ENCODE measurements around the gene RASGRP2. TPM values are rescaled to one million over a fixed set of nuclear protein-coding genes. Genes with fewer than 3 reads are reported as not detected.

RASGRP2 gene
- polyA plus RNA-seq (2013, experiment 1 of 4), result 4.8 TPM
- 3.0 TPM for polyA plus RNA-seq (2013, experiment 2 of 4)
- 2.0 TPM for polyA plus RNA-seq (2013, experiment 3 of 4)
- 2.4 TPM for polyA plus RNA-seq (2013, experiment 4 of 4)

- Histone ChIP-seq H3K4me1 (ENCODE audit: control insufficient read depth, insufficient read depth, low read length) (peaks cover 24% of the 10 kb centered on the region), H3K4me3 (ENCODE audit: insufficient read depth, low read depth, low read length) (peak within 1 kb of the TSS; percentile 36), H3K27ac (ENCODE audit: insufficient read depth, low read depth, low read length, poor library complexity, severe bottlenecking) (no peak within 1 kb of the TSS), H3K36me3 (ENCODE audit: control insufficient read depth, insufficient read depth, low read length) (no peaks in the 10 kb centered on the region), H3K9me3 (ENCODE audit: control insufficient read depth, low read length) (no peaks in the 10 kb centered on the region), H3K27me3 (ENCODE audit: control insufficient read depth, insufficient read depth, low read length, poor library complexity, severe bottlenecking) (peaks cover 62% of the 10 kb centered on the region)
- WGBS, 2 experiments, result 6% methylated on average over 57 of the region's 57 CpGs
These were observed at the start of gene RASGRP2 for GRCh38 chr11:64743591-64744543. TSS of gene RASGRP2 (minus strand) at chr11:64744142. CDS start at chr11:64742866, 1,276 bp downstream.

- WGBS, 2 experiments, result 85 to 94% methylated on average over 4 of the region's 4 CpGs
- no peak overlapping the region for H3K27ac ChIP-seq (ENCODE audit: insufficient read depth, low read depth, low read length, poor library complexity, severe bottlenecking)
- no peaks in the 10 kb centered on the region for H3K9me3 ChIP-seq (ENCODE audit: control insufficient read depth, low read length)
- no peaks in the 10 kb centered on the region for H3K27me3 ChIP-seq (ENCODE audit: control insufficient read depth, insufficient read depth, low read length, poor library complexity, severe bottlenecking)
- H3K36me3 ChIP-seq (ENCODE audit: control insufficient read depth, insufficient read depth, low read length), result no peaks in the 10 kb centered on the region
- H3K4me3 ChIP-seq (ENCODE audit: insufficient read depth, low read depth, low read length), result no peak overlapping the region
- H3K4me1 ChIP-seq (ENCODE audit: control insufficient read depth, insufficient read depth, low read length), result no peaks in the 10 kb centered on the region
These were observed 48.5 kb upstream of the RASGRP2 start for GRCh38 chr11:64792482-64792881.

- H3K4me1 ChIP-seq (ENCODE audit: control insufficient read depth, insufficient read depth, low read length), result no peaks in the 10 kb centered on the region
- no peak overlapping the region for H3K27ac ChIP-seq (ENCODE audit: insufficient read depth, low read depth, low read length, poor library complexity, severe bottlenecking)
- H3K36me3 ChIP-seq (ENCODE audit: control insufficient read depth, insufficient read depth, low read length), result no peaks in the 10 kb centered on the region
- no peaks in the 10 kb centered on the region for H3K9me3 ChIP-seq (ENCODE audit: control insufficient read depth, low read length)
- 93 to 94% methylated on average over 14 of the region's 14 CpGs for WGBS, 2 experiments
- no peaks in the 10 kb centered on the region for H3K27me3 ChIP-seq (ENCODE audit: control insufficient read depth, insufficient read depth, low read length, poor library complexity, severe bottlenecking)
- H3K4me3 ChIP-seq (ENCODE audit: insufficient read depth, low read depth, low read length), result no peak overlapping the region
These were observed 47.9 kb upstream of the RASGRP2 start for GRCh38 chr11:64791781-64792291.

GRCh38 chr11:64790205-64791095, 46.5 kb upstream of the RASGRP2 start:
- Histone ChIP-seq H3K4me1 (ENCODE audit: control insufficient read depth, insufficient read depth, low read length) (no peaks in the 10 kb centered on the region), H3K9me3 (ENCODE audit: control insufficient read depth, low read length) (no peaks in the 10 kb centered on the region), H3K27me3 (ENCODE audit: control insufficient read depth, insufficient read depth, low read length, poor library complexity, severe bottlenecking) (no peaks in the 10 kb centered on the region), H3K36me3 (ENCODE audit: control insufficient read depth, insufficient read depth, low read length) (no peaks in the 10 kb centered on the region), H3K4me3 (ENCODE audit: insufficient read depth, low read depth, low read length) (no peak overlapping the region), H3K27ac (ENCODE audit: insufficient read depth, low read depth, low read length, poor library complexity, severe bottlenecking) (no peak overlapping the region)
- 91 to 92% methylated on average over 25 of the region's 25 CpGs for WGBS, 2 experiments

- H3K36me3 ChIP-seq (ENCODE audit: control insufficient read depth, insufficient read depth, low read length), result no peaks in the 10 kb centered on the region
- H3K27ac ChIP-seq (ENCODE audit: insufficient read depth, low read depth, low read length, poor library complexity, severe bottlenecking), result no peak overlapping the region
- no peaks in the 10 kb centered on the region for H3K27me3 ChIP-seq (ENCODE audit: control insufficient read depth, insufficient read depth, low read length, poor library complexity, severe bottlenecking)
- no peaks in the 10 kb centered on the region for H3K9me3 ChIP-seq (ENCODE audit: control insufficient read depth, low read length)
- 92 to 94% methylated on average over 15 of the region's 15 CpGs for WGBS, 2 experiments
- H3K4me1 ChIP-seq (ENCODE audit: control insufficient read depth, insufficient read depth, low read length), result no peaks in the 10 kb centered on the region
- no peak overlapping the region for H3K4me3 ChIP-seq (ENCODE audit: insufficient read depth, low read depth, low read length)
These were observed 45.6 kb upstream of the RASGRP2 start for GRCh38 chr11:64789331-64790204.

GRCh38 chr11:64788321-64789215, 44.6 kb upstream of the RASGRP2 start:
- Histone ChIP-seq H3K4me1 (ENCODE audit: control insufficient read depth, insufficient read depth, low read length) (no peaks in the 10 kb centered on the region), H3K27ac (ENCODE audit: insufficient read depth, low read depth, low read length, poor library complexity, severe bottlenecking) (no peak overlapping the region), H3K36me3 (ENCODE audit: control insufficient read depth, insufficient read depth, low read length) (no peaks in the 10 kb centered on the region), H3K4me3 (ENCODE audit: insufficient read depth, low read depth, low read length) (no peak overlapping the region), H3K27me3 (ENCODE audit: control insufficient read depth, insufficient read depth, low read length, poor library complexity, severe bottlenecking) (no peaks in the 10 kb centered on the region), H3K9me3 (ENCODE audit: control insufficient read depth, low read length) (no peaks in the 10 kb centered on the region)
- 88 to 90% methylated on average over 8 to 9 of the region's 9 CpGs for WGBS, 2 experiments

- 53 to 61% methylated on average over 14 to 15 of the region's 15 CpGs for WGBS, 2 experiments
- no peaks in the 10 kb centered on the region for H3K27me3 ChIP-seq (ENCODE audit: control insufficient read depth, insufficient read depth, low read length, poor library complexity, severe bottlenecking)
- H3K4me1 ChIP-seq (ENCODE audit: control insufficient read depth, insufficient read depth, low read length), result no peaks in the 10 kb centered on the region
- H3K9me3 ChIP-seq (ENCODE audit: control insufficient read depth, low read length), result no peaks in the 10 kb centered on the region
- H3K27ac ChIP-seq (ENCODE audit: insufficient read depth, low read depth, low read length, poor library complexity, severe bottlenecking), result no peak overlapping the region
- H3K36me3 ChIP-seq (ENCODE audit: control insufficient read depth, insufficient read depth, low read length), result no peaks in the 10 kb centered on the region
- H3K4me3 ChIP-seq (ENCODE audit: insufficient read depth, low read depth, low read length), result no peak overlapping the region
These were observed 43.8 kb upstream of the RASGRP2 start for GRCh38 chr11:64787526-64788320.

GRCh38 chr11:64786308-64786707, 42.4 kb upstream of the RASGRP2 start:
- Histone ChIP-seq H3K4me1 (ENCODE audit: control insufficient read depth, insufficient read depth, low read length) (no peaks in the 10 kb centered on the region), H3K27ac (ENCODE audit: insufficient read depth, low read depth, low read length, poor library complexity, severe bottlenecking) (no peak overlapping the region), H3K9me3 (ENCODE audit: control insufficient read depth, low read length) (no peaks in the 10 kb centered on the region), H3K27me3 (ENCODE audit: control insufficient read depth, insufficient read depth, low read length, poor library complexity, severe bottlenecking) (no peaks in the 10 kb centered on the region), H3K36me3 (ENCODE audit: control insufficient read depth, insufficient read depth, low read length) (no peaks in the 10 kb centered on the region), H3K4me3 (ENCODE audit: insufficient read depth, low read depth, low read length) (no peak overlapping the region)
- 92% methylated on average over 10 of the region's 10 CpGs for WGBS, 2 experiments
